ENCODE data around the gene TDRD7. TPM values are rescaled to one million over a fixed set of nuclear protein-coding genes. Genes with fewer than 3 reads are reported as not detected.

Gene TDRD7
- total and polyA plus RNA-seq, 2 of the 13 experiments (the other 11 are each of a cell fraction or from before 2014, with no cell fraction given): 9.8 to 15.5 TPM

DNA sequence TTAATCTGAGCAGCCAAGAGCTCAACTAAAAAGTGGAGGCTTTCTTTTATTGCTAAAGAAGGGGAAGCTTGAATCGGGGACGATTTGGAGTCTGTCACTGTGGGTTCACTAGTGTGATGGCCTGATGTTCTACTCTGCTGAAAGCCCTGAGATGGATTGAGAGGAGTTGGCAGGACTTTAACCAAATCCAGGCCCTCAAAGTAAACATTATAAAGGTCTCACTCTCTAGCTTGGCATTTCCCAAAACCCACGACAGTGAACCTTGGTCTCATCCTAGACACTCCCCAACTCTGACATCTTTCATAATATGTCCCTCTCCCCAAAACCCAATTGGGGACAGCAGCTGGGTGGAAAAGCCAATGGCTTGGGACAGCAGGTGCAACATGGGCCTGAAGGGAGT, 122.3 kb downstream of the TDRD7 start (continued):
- TF ChIP-seq, protein P1, sequence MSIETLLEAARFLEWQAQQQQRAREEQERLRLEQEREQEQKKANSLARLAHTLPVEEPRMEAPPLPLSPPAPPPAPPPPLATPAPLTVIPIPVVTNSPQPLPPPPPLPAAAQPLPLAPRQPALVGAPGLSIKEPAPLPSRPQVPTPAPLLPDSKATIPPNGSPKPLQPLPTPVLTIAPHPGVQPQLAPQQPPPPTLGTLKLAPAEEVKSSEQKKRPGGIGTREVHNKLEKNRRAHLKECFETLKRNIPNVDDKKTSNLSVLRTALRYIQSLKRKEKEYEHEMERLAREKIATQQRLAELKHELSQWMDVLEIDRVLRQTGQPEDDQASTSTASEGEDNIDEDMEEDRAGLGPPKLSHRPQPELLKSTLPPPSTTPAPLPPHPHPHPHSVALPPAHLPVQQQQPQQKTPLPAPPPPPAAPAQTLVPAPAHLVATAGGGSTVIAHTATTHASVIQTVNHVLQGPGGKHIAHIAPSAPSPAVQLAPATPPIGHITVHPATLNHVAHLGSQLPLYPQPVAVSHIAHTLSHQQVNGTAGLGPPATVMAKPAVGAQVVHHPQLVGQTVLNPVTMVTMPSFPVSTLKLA (IDR thresholded peaks at IDR 0.05): no peak
- no peak for TF ChIP-seq PTBP1 (IDR thresholded peaks at IDR 0.05; ENCODE audit: low read depth, low read length, poor library complexity, severe bottlenecking)

DNA sequence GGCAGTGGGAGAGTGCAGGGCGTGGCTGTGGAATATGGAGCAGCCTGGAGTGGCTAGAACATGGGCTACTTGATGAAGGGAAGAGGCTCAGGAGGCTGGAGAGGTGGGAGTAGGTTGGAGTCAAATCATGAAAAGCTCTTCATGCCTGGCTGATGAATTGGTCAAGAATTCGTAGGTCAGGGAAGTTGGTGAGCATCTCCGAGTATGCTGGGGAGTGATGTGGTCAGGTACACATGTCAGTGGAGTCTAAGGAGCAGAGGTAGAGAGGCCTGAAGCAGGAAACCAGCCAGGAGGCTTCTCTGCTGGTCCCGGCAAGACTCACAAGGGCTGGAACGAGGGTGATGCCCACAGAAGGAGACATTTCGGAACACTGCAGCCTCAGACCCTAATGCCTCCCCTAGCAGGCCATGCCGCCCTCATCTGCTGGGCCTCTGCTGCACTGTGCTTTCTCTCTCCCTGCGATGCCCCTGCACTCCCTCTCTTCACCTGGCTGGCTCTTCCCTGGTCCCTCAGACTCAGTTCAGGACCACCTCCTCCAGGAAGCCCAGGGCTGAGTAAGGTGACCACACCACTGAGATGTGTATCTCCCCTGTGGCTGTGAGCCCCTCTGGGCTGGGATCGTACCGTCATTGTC, 123.2 kb downstream of the TDRD7 start:
- ATAC-seq (no peak; the same call in 2 of the 3 replicates), DNase-seq (ENCODE audit: low spot score) (no peak), FAIRE-seq (no peak)
- no peaks in the 10 kb centered on the region for H3K9me3 ChIP-seq (ENCODE audit: low read length)
- POLR2A ChIA-PET: no interaction called here
- in situ Hi-C loops (cut with HindIII; ENCODE audit: extremely low pct_ligation_motif_present, low pct_unique_long_range_greater_than_20kb) (no loop called here), intact Hi-C loops (cut with micrococcal nuclease; ENCODE audit: unreplicated experiment) (no loop called here)
- no peaks in the 10 kb centered on the region for H4K20me1 ChIP-seq (ENCODE audit: insufficient read depth, low read length)
- H3K4me3 ChIP-seq (replicated peaks in 1 of 3; ENCODE audit: insufficient read depth in 1 of 3, low read depth in 2 of 3, low read length in 3 of 3): no peak overlapping the region
- no peaks in the 10 kb centered on the region for H3K36me3 ChIP-seq (replicated peaks in 1 of 2; ENCODE audit: control insufficient read depth in 1 of 2, insufficient read depth in 2 of 2, low read length in 2 of 2)
- no peak overlapping the region for H3K27ac ChIP-seq (ENCODE audit: extremely low read length, insufficient read depth, low read length)
- peaks cover 0 to 1% of the 10 kb centered on the region in 2 experiments; a peak in 1 of 5 replicates for H3K27me3 ChIP-seq (ENCODE audit: control insufficient read depth in 1 of 2, insufficient read depth in 2 of 2, low read length in 2 of 2)
- no peaks in the 10 kb centered on the region for H3K79me2 ChIP-seq (ENCODE audit: insufficient read depth, low read length)
- no peak overlapping the region for H2AFZ ChIP-seq (ENCODE audit: low read length)
- H3K4me1 ChIP-seq (ENCODE audit: insufficient read depth, low read length): no peaks in the 10 kb centered on the region
- no peak overlapping the region for H3K4me2 ChIP-seq (ENCODE audit: low read depth, low read length)
- no TSS peak for BruUV-seq (replicated peaks)
- 28% methylated on average over 9 of the region's 10 CpGs for whole genome bisulfite sequencing (ENCODE audit: low lambda C conversion rate)
- H3K9ac ChIP-seq (ENCODE audit: insufficient read depth, low read depth, low read length): no peak overlapping the region
- CTCF ChIA-PET (ENCODE audit: low intra/inter-chr PET ratio, low total read pairs): no interaction called here
- TF ChIP-seq MTF2 (CRISPR knock-in tag; IDR thresholded peaks at IDR 0.05; ENCODE audit: borderline replicate concordance): no peak
- TF ChIP-seq, protein P2, sequence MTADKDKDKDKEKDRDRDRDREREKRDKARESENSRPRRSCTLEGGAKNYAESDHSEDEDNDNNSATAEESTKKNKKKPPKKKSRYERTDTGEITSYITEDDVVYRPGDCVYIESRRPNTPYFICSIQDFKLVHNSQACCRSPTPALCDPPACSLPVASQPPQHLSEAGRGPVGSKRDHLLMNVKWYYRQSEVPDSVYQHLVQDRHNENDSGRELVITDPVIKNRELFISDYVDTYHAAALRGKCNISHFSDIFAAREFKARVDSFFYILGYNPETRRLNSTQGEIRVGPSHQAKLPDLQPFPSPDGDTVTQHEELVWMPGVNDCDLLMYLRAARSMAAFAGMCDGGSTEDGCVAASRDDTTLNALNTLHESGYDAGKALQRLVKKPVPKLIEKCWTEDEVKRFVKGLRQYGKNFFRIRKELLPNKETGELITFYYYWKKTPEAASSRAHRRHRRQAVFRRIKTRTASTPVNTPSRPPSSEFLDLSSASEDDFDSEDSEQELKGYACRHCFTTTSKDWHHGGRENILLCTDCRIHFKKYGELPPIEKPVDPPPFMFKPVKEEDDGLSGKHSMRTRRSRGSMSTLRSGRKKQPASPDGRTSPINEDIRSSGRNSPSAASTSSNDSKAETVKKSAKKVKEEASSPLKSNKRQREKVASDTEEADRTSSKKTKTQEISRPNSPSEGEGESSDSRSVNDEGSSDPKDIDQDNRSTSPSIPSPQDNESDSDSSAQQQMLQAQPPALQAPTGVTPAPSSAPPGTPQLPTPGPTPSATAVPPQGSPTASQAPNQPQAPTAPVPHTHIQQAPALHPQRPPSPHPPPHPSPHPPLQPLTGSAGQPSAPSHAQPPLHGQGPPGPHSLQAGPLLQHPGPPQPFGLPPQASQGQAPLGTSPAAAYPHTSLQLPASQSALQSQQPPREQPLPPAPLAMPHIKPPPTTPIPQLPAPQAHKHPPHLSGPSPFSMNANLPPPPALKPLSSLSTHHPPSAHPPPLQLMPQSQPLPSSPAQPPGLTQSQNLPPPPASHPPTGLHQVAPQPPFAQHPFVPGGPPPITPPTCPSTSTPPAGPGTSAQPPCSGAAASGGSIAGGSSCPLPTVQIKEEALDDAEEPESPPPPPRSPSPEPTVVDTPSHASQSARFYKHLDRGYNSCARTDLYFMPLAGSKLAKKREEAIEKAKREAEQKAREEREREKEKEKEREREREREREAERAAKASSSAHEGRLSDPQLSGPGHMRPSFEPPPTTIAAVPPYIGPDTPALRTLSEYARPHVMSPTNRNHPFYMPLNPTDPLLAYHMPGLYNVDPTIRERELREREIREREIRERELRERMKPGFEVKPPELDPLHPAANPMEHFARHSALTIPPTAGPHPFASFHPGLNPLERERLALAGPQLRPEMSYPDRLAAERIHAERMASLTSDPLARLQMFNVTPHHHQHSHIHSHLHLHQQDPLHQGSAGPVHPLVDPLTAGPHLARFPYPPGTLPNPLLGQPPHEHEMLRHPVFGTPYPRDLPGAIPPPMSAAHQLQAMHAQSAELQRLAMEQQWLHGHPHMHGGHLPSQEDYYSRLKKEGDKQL (CRISPR knock-in tag; IDR thresholded peaks at IDR 0.05; ENCODE audit: low read depth): no peak
- TF ChIP-seq REPIN1 (CRISPR knock-in tag; IDR thresholded peaks at IDR 0.05; ENCODE audit: borderline replicate concordance, low read depth): no peak
- no peak for TF ChIP-seq NFE2L2 (IDR thresholded peaks at IDR 0.05; ENCODE audit: low read length)
- no peak for TF ChIP-seq FOSL2 (CRISPR knock-in tag; IDR thresholded peaks at IDR 0.05)
- TF ChIP-seq ZNF124 (CRISPR knock-in tag; IDR thresholded peaks at IDR 0.05): no peak
- TF ChIP-seq ZZZ3 (CRISPR knock-in tag; IDR thresholded peaks at IDR 0.05; ENCODE audit: borderline replicate concordance): no peak
- no peak for TF ChIP-seq MTF1 (CRISPR knock-in tag; IDR thresholded peaks at IDR 0.05)
- TF ChIP-seq YEATS2 (CRISPR knock-in tag; IDR thresholded peaks at IDR 0.05; ENCODE audit: borderline replicate concordance): no peak
- TF ChIP-seq ZFAT (CRISPR knock-in tag; conservative IDR thresholded peaks at IDR 0.05): no peak
- TF ChIP-seq, protein P3, sequence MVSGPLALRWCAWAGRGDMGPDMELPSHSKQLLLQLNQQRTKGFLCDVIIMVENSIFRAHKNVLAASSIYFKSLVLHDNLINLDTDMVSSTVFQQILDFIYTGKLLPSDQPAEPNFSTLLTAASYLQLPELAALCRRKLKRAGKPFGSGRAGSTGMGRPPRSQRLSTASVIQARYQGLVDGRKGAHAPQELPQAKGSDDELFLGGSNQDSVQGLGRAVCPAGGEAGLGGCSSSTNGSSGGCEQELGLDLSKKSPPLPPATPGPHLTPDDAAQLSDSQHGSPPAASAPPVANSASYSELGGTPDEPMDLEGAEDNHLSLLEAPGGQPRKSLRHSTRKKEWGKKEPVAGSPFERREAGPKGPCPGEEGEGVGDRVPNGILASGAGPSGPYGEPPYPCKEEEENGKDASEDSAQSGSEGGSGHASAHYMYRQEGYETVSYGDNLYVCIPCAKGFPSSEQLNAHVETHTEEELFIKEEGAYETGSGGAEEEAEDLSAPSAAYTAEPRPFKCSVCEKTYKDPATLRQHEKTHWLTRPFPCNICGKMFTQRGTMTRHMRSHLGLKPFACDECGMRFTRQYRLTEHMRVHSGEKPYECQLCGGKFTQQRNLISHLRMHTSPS (CRISPR knock-in tag; IDR thresholded peaks at IDR 0.05; ENCODE audit: low read depth): no peak
- no peak for TF ChIP-seq ZNF496 (CRISPR knock-in tag; IDR thresholded peaks at IDR 0.05; ENCODE audit: insufficient replicate concordance)

Measured in HepG2 (cell line).